ENCODE measurements around the gene STRN4. TPM values are rescaled to one million over a fixed set of nuclear protein-coding genes. Genes with fewer than 3 reads are reported as not detected.

STRN4 gene
- total RNA-seq, 4 donors from 2014 or later, result 54.1 to 73.4 (median 67.7) TPM

DNA sequence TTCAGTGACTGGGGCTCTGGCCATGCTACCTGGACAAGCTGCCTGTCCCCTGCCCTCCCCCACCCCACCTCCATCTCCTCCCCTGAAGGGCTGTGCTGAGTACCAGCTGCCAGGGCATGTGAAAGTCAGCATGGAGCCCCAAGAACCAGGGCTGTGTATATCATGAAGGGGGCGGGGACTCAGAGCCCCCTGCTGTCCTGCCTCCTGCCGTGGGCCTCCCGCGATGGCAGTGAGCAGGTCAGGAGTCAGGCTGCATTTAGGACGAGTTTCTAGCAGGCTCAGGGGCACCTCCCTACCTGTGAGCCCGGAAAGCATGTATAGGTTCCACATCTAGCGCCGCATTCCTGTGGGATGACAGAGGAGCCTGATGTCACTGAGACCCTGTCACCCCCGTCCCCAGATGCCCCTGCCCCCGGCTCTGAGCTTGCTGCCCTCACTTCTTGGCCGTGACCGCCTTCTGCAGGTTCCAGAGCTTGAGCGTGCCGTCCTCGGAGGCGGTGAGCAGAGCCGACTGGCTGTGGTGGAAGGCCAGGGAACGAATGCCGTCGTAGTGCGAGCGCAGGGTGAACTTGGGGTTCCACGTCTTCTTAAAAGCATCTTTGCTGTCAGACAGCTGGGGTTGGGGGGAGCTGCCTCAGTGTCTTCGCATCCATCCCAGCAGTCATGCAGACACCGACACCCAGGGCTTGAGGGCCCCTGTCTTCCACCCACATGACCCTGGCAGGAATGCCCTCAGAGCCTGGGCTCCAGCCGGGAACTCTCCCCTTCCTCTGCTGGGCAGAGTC, 21.0 kb downstream of the STRN4 start:
- Histone ChIP-seq H3K27ac (no peak overlapping the region), H3K4me3 (replicated peaks in 1 of 3) (no peak overlapping the region), H3K4me1 (no peaks in the 10 kb centered on the region), H3K27me3 (no peaks in the 10 kb centered on the region), H3K36me3 (peaks cover 73 to 84% of the 10 kb centered on the region in 2 donors), H3K9me3 (no peaks in the 10 kb centered on the region)
- no peak for DNase-seq
- intact Hi-C loops (cut with DNase I), result no loop called here
- no peak for TF ChIP-seq POLR2A (IDR thresholded peaks at IDR 0.05)
- TF ChIP-seq, protein P1, sequence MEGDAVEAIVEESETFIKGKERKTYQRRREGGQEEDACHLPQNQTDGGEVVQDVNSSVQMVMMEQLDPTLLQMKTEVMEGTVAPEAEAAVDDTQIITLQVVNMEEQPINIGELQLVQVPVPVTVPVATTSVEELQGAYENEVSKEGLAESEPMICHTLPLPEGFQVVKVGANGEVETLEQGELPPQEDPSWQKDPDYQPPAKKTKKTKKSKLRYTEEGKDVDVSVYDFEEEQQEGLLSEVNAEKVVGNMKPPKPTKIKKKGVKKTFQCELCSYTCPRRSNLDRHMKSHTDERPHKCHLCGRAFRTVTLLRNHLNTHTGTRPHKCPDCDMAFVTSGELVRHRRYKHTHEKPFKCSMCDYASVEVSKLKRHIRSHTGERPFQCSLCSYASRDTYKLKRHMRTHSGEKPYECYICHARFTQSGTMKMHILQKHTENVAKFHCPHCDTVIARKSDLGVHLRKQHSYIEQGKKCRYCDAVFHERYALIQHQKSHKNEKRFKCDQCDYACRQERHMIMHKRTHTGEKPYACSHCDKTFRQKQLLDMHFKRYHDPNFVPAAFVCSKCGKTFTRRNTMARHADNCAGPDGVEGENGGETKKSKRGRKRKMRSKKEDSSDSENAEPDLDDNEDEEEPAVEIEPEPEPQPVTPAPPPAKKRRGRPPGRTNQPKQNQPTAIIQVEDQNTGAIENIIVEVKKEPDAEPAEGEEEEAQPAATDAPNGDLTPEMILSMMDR (IDR thresholded peaks at IDR 0.05), result no peak
- whole genome bisulfite sequencing, 2 donors, result 93 to 96% methylated on average over 14 to 26 of the region's 26 CpGs

DNA sequence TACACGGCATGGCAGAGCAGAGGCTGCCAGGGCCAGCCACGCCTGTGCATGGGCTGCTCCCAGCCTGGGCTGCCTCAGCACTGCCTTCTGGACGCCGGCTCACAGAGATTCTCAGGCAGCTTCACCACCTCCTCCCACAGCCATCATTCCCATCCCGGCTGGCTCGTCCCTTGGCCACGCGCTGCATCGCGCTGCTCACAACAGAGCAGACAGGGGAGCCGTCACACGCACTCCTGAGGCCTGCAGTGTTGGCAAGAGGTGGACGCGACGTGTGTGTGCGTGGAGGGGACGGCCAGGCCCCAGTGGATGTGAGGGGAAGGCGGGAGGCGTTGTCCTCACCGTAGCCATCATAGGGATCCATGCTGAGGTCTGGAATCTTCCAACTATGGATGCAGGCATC, 21.8 kb downstream of the STRN4 start:
- intact Hi-C loops (cut with DNase I), result no loop called here
- H3K4me3 ChIP-seq (replicated peaks in 1 of 3), result no peak overlapping the region
- H3K36me3 ChIP-seq, result peaks cover 72 to 81% of the 10 kb centered on the region in 2 donors
- H3K27me3 ChIP-seq, result no peaks in the 10 kb centered on the region
- 90 to 92% methylated on average over 20 of the region's 20 CpGs for WGBS, 2 donors
- TF ChIP-seq, protein P1 (IDR thresholded peaks at IDR 0.05), result no peak
- TF ChIP-seq POLR2A (IDR thresholded peaks at IDR 0.05), result no peak
- no peaks in the 10 kb centered on the region for H3K9me3 ChIP-seq
- no peak for DNase-seq
- no peaks in the 10 kb centered on the region for H3K4me1 ChIP-seq
- no peak overlapping the region for H3K27ac ChIP-seq

DNA sequence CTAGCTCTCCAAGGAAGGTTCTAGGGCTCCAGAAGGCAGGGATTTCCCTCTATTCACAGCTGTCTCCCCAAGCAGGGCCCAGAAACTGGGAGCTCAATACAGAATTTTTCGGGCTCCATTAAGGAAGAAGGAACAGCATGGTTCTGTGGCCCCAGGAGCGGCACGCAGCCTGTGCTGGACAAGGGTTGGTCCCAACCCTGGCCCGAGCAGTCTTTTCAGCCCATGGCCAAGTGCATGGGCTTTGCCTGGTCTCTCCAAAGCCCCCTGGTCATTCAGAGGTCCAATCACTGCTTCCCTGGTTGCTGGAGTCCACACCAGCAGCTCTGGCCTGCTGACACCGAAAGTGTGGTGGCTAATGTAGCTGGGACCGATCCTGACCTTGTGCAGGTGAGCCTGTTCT, 22.8 kb downstream of the STRN4 start:
- no peak overlapping the region for H3K27ac ChIP-seq
- H3K4me1 ChIP-seq, result peaks cover 0 to 3% of the 10 kb centered on the region in 2 donors
- peaks cover 66 to 73% of the 10 kb centered on the region in 2 donors for H3K36me3 ChIP-seq
- H3K4me3 ChIP-seq (replicated peaks in 1 of 3), result no peak overlapping the region
- no peak for DNase-seq
- intact Hi-C loops (cut with DNase I), result no loop called here
- 87 to 96% methylated on average over 4 to 6 of the region's 6 CpGs for WGBS, 2 donors
- no peak for TF ChIP-seq POLR2A (IDR thresholded peaks at IDR 0.05)
- TF ChIP-seq, protein P1 (IDR thresholded peaks at IDR 0.05), result no peak
- H3K9me3 ChIP-seq, result no peaks in the 10 kb centered on the region
- no peaks in the 10 kb centered on the region for H3K27me3 ChIP-seq

DNA sequence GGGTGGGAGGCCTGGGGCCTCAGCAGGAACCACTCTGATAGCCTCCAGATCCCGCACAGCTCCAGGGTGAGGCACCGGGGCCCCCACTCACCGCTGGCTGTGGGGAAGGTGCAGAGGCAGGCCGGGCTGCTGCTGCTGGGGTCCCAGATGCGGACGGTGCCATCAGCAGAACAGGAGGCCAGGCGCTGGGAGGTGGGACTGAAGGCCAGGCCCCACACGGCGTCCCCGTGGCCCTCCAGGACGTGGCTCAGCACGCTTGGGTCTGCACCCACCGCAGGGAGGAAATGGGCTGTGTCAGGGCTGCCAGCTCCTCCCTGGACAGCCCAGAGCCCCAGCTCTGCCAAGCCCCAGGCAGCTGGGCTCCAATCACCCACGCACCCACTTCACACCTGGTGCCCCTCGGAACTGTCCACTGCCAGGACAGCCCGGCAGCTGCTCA, 23.2 kb downstream of the STRN4 start:
- H3K27me3 ChIP-seq, result no peaks in the 10 kb centered on the region
- H3K36me3 ChIP-seq, result peaks cover 66 to 68% of the 10 kb centered on the region in 2 donors
- intact Hi-C loops (cut with DNase I), result no loop called here
- no peaks in the 10 kb centered on the region for H3K9me3 ChIP-seq
- TF ChIP-seq, protein P1 (IDR thresholded peaks at IDR 0.05), result no peak
- no peak for TF ChIP-seq POLR2A (IDR thresholded peaks at IDR 0.05)
- peaks cover 0 to 7% of the 10 kb centered on the region in 2 donors for H3K4me1 ChIP-seq
- no peak overlapping the region for H3K4me3 ChIP-seq (replicated peaks in 1 of 3)
- H3K27ac ChIP-seq, result no peak overlapping the region
- no peak for DNase-seq
- 83 to 93% methylated on average over 2 to 3 of the region's 16 CpGs for WGBS, 2 donors

DNA sequence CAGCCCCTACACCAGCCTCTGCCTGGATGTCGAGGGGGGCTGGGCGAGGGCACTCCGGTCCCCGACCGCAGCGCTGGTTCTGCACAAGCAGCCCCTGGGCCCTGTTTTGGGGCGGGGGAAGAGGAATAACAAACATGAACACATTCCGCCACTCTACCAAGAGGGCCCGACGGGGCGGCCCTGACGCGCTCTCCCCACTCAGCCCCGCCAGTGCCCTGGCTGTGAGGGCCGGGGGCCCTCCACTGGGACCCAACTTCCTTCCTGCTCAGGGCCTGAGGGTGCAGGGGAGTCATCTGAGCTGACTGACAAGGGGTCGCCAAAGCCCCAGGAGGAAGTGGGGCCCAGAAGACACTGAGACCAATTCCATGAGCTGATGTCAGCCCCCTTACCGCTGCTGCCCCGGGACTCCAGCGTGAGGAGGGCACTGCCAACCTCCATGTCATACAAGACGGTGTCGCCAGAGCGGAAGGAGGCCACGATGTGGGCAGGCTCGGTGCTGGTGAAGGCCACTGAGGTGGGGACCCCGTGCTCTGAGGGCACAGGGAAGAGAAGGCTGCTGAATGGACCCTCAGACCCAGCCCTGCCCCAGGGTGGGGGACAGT, 23.7 kb downstream of the STRN4 start:
- Histone ChIP-seq H3K4me3 (replicated peaks in 1 of 3) (no peak overlapping the region), H3K4me1 (peaks cover 4 to 12% of the 10 kb centered on the region in 2 donors), H3K9me3 (no peaks in the 10 kb centered on the region), H3K27me3 (no peaks in the 10 kb centered on the region), H3K27ac (no peak overlapping the region), H3K36me3 (peaks cover 62 to 65% of the 10 kb centered on the region in 2 donors)
- 88 to 90% methylated on average over 20 to 24 of the region's 25 CpGs for WGBS, 2 donors
- intact Hi-C loops (cut with DNase I), result no loop called here
- DNase-seq, result no peak
- no peak for TF ChIP-seq POLR2A (IDR thresholded peaks at IDR 0.05)
- TF ChIP-seq, protein P1 (IDR thresholded peaks at IDR 0.05), result no peak
